Stimulated activated CD4-positive, alpha-beta T cell treated with anti-CD3 and anti-CD28 coated beads, Interleukin-2, amount 100 ng/mL, for 48 hours (primary cell): Measurements from ENCODE around the gene SAMD11.
A peak's percentile ranks its signal among the peaks of the same experiment; 100 is the strongest.
"Not testable (repeated sequence)": the region's sequence is repeated elsewhere in the genome, so short reads cannot be mapped to it uniquely, and the experiment has no call there.

Experiments used
- DNase-seq, 2 donors: peaks; one replicate each; pipeline ENCODE4 v3.0.0-alpha.2; 2020

Gene SAMD11

GRCh38 chr1:978835-979743, 55.4 kb downstream of the SAMD11 start:
- DNase-seq = no peak

GRCh38 chr1:979744-980072, 56.0 kb downstream of the SAMD11 start:
- no peak for DNase-seq

GRCh38 chr1:980137-980571, 56.4 kb downstream of the SAMD11 start:
- DNase-seq = no peak

- no peak for DNase-seq
These were observed 57.1 kb downstream of the SAMD11 start for GRCh38 chr1:980602-981395.

- no peak for DNase-seq
These were observed 57.8 kb downstream of the SAMD11 start for GRCh38 chr1:981491-981954.

- no peak for DNase-seq
These were observed 58.3 kb downstream of the SAMD11 start, which contains the start of gene PERM1 for GRCh38 chr1:981955-982558. TSS of gene PERM1 (minus strand) at chr1:982093. CDS start at chr1:981029, 1,064 bp downstream.

GRCh38 chr1:982765-983436, 59.2 kb downstream of the SAMD11 start:
- no peak for DNase-seq

GRCh38 chr1:983798-984475, 60.2 kb downstream of the SAMD11 start:
- DNase-seq = peak in 1 of 2 donors; percentile 65

GRCh38 chr1:984476-984814, 60.7 kb downstream of the SAMD11 start:
- DNase-seq = no peak

- DNase-seq = no peak
These were observed 61.4 kb downstream of the SAMD11 start for GRCh38 chr1:985126-985525.

GRCh38 chr1:988061-988460, 64.3 kb downstream of the SAMD11 start:
- not testable (repeated sequence) for DNase-seq

GRCh38 chr1:991275-991674, 67.6 kb downstream of the SAMD11 start:
- DNase-seq = not testable (repeated sequence)

- no peak for DNase-seq
These were observed 68.2 kb downstream of the SAMD11 start for GRCh38 chr1:991895-992294.

- no peak for DNase-seq
These were observed 68.6 kb downstream of the SAMD11 start for GRCh38 chr1:992362-992761.

GRCh38 chr1:993379-993995, 69.8 kb downstream of the SAMD11 start:
- DNase-seq = no peak
